Measurements from ENCODE around the gene ATRAID.

Gene ATRAID

DNA sequence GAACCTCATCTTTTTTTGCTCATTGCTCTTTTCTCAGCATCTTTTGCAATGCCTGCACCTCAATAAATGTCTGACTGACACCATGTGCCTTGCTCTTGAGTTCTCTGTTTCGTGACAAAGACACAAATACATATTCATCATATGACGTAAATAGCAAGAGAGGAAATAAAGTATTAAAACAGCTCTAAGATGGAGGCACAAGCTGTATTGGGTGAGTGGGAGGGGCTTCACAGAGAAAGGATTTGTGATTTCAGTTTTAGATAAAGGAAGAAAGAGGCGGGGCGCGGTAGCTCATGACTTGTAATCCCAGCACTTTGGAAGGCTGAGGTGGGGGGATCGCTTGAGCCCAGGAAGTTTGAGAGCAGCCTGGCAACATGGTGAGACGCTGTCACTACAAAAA is 8.2 kb downstream of the ATRAID start:
- DNase-seq (ENCODE audit: low read depth): no peak

GRCh38 chr2:27221166-27221565 is 9.3 kb downstream of the ATRAID start:
- DNase-seq (ENCODE audit: low read depth): no peak

DNA sequence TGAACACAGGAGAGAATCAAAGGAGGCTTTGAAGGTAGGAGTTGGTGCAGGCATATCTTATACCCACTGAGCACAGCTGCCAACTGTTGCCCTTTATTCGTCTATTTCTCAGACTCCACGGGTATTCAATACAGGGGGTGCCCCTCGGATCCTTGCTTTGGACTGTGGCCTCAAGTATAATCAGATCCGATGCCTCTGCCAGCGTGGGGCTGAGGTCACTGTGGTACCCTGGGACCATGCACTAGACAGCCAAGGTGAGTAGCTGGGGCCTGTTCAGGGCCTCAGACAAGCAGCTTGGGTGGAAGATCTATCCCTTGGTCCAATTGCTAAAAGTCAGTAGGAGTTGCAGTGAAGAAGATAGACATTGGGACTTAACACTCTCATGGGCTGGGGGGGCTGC is 10.6 kb downstream of the ATRAID start:
- DNase-seq (ENCODE audit: low read depth): no peak

- no peak for DNase-seq (ENCODE audit: low read depth)
These were observed 11.6 kb downstream of the ATRAID start for GRCh38 chr2:27223416-27223815.

- DNase-seq (ENCODE audit: low read depth): no peak
These were observed 13.7 kb downstream of the ATRAID start for GRCh38 chr2:27225526-27225925.

GRCh38 chr2:27227501-27227900 is 15.7 kb downstream of the ATRAID start:
- no peak for DNase-seq (ENCODE audit: low read depth)

GRCh38 chr2:27231921-27232320 is 20.1 kb downstream of the ATRAID start:
- no peak for DNase-seq (ENCODE audit: low read depth)

DNA sequence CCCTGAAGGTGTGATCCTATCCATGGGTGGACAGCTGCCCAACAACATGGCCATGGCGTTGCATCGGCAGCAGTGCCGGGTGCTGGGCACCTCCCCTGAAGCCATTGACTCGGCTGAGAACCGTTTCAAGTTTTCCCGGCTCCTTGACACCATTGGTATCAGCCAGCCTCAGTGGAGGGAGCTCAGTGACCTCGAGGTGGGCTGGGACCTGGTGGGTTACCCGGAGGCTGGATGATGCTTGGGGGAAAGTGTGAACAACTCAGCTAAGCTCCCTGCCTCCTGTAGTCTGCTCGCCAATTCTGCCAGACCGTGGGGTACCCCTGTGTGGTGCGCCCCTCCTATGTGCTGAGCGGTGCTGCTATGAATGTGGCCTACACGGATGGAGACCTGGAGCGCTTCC is 21.5 kb downstream of the ATRAID start:
- DNase-seq (ENCODE audit: low read depth): no peak

GRCh38 chr2:27236136-27236535 is 24.3 kb downstream of the ATRAID start:
- no peak for DNase-seq (ENCODE audit: low read depth)

DNA sequence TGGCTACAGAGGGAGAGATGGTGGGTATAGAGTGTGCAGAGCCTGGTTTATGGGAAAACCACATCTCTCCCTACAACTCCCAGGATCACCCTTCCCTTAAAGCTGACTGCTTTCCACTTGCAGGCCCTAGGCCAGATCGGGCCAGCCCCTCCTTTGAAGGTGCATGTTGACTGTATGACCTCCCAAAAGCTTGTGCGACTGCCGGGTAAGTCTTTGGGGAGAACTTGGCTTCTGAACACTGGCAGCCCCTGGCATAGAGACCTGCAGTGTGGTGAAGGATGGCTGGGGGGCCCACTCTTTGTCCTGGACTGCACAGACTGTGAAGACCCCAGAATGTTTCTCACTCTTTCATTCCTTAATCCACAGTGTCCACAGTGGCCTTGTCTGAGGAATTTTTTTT is 24.8 kb downstream of the ATRAID start:
- DNase-seq (ENCODE audit: low read depth): no peak

DNA sequence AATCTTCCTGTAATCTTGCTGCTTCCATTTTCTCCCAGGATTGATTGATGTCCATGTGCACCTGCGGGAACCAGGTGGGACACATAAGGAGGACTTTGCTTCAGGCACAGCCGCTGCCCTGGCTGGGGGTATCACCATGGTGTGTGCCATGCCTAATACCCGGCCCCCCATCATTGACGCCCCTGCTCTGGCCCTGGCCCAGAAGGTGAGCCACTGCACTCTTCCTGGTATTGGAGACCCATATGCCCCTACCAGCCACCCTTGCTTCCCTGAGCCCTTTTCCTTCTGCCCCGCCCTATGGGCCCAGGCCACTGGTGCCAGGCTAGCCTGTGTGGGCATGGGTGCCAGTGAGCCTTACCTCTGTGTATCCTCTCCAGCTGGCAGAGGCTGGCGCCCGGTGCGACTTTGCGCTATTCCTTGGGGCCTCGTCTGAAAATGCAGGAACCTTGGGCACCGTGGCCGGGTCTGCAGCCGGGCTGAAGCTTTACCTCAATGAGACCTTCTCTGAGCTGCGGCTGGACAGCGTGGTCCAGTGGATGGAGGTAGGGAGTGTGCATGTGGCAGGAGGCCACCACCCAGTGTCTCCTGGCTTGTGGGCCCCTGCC is 25.6 kb downstream of the ATRAID start:
- no peak for DNase-seq (ENCODE audit: low read depth)

- no peak for DNase-seq (ENCODE audit: low read depth)
These were observed 27.1 kb downstream of the ATRAID start for GRCh38 chr2:27238976-27239375.

DNA sequence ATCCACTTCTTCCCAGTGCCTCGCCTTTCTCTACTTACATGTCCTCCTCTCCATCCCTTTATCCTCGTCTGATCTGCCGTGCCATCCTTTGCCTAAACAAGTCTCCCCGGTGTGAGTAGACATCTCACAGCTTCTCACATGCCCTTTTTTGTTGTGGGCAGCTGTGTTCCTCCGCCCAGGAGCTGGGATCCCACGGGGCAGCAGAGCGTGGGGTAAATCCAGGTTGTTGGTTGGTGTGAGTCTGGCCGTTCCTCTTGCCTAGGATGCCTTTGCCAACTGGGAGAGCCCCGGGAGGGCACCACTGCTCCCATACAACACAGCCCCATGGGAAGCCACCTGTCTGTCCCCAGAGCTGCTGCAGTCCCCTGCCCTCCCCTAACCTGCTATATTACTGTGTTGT is 28.6 kb downstream of the ATRAID start:
- no peak for DNase-seq (ENCODE audit: low read depth)

GRCh38 chr2:27241761-27242613 is 30.1 kb downstream of the ATRAID start:
- no peak for DNase-seq (ENCODE audit: low read depth)

DNA sequence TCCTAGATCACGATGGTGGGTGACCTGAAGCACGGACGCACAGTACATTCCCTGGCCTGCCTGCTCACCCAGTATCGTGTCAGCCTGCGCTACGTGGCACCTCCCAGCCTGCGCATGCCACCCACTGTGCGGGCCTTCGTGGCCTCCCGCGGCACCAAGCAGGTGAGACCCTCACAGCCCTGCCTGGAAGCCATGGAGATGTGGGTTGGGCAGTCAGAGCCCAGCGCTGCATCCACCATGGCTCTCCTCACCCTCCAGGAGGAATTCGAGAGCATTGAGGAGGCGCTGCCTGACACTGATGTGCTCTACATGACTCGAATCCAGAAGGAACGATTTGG is 30.7 kb downstream of the ATRAID start:
- DNase-seq (ENCODE audit: low read depth): no peak

DNA sequence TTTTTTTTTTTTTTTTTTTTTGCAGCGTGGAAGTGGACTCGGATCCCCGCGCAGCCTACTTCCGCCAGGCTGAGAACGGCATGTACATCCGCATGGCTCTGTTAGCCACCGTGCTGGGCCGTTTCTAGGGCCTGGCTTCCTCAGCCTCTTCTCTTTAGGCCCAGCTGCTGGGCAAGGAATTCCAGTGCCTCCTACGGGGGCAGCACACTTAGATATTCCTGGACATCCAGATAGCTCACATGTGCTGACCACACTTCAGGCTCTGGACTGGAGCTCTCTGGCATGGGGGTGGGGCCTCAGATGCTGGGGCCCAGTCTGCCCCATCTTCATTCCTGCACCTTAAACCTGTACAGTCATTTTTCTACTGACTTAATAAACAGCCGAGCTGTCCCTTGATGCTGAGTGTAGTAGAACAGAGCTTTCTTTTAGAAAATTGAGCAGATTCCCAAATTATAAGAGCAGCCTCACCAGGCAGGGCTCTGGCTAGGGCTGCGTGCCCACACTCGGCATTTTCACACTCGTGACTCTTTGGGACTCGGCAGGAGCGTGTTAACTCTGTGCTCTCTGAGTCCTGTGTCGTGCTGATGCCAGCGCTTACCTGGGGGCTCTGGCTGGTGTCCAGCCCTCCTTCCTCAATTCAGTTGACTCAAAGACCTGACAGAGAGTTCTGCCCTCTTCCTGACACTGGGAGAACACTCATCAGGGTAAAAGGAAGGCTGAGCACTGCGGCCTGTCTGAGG is 31.7 kb downstream of the ATRAID start:
- no peak for DNase-seq (ENCODE audit: low read depth)

DNA sequence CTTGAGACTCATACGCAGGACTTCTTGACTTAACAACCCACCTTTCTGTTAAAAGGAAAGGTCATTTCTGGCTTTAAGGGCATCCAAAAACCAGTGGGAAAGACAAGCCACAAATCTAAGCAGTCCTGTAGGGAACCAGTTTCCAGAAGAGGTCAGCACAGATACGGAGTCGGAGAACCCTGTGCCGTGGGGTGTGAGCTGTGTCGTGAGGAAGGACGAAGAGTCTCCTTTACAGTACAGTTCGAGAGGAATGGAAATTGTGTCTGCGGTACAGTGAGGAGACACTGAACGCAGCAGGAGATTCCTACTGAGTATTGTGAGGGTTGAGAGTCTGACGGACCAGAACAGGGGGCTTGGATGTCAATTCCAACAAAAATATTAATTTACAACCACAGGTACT is 33.3 kb downstream of the ATRAID start:
- no peak for DNase-seq (ENCODE audit: low read depth)

- no peak for DNase-seq (ENCODE audit: low read depth)
These were observed 33.8 kb downstream of the ATRAID start for GRCh38 chr2:27245626-27246025.

DNA sequence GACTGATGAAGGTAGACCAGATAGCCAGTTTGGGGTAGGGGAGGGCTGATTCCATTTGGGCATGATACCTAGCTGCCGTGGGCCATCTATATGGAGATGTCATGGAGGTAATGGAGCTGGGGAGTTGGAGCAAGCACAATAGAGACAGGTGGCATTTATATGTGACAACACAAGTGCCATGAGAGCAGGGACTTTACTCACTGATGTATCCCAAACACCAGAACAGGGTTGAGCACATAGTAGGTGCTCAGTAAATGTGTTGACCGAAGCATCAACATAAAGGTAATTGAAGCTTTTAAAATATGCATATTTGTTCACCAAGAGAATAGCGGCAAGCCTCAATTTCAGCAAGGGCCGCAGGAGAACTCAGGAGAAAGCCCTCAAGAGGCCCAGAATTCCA is 36.1 kb downstream of the ATRAID start:
- no peak for DNase-seq (ENCODE audit: low read depth)

- no peak for DNase-seq (ENCODE audit: low read depth)
These were observed 37.5 kb downstream of the ATRAID start for GRCh38 chr2:27249159-27249890.

GRCh38 chr2:27249891-27250651 is 38.2 kb downstream of the ATRAID start:
- no peak for DNase-seq (ENCODE audit: low read depth)
